ENCODE data around the gene PLOD3.
A peak's percentile ranks its signal among the peaks of the same experiment; 100 is the strongest.

PLOD3 gene

DNA sequence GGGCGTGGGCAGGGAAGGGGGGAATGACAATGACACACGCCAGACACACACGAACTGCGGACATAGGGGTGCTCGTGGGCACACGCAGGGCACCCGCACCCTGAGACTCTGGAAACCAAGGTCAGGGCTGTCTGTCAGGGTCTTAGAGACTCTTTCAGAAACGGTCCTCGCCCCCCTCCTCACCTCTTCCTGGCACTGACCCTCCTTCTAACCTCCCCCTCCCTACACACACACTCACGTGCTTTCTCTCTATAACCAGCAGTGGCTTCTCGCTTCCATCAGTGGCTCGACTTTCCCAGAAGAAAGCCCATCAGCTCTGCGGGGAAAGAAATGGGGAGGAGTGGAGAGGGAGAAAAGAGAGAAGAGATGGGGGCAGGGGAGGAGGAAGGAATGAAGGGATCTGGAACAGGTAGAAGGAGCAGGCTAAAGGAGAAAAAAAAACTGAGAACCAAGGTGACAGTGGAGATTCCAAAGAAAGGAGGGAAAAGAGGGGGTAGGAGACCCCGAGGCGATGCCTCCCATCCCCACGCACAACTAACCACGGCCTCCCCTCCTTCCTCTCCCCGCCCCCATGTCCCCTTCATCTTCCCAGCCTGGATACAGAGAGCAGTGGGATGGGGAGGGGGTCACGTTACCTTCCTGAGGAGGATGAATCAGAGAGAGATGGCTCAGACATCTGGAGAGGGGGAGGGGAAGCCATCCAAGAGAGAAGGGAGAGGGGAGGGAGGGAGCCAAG, 50.3 kb downstream of the PLOD3 start:
- TF ChIP-seq EZH2phosphoT487 (IDR thresholded peaks at IDR 0.05; ENCODE audit: borderline replicate concordance, low read length) (no peak), CTCF (IDR thresholded peaks at IDR 0.05; ENCODE audit: low read depth, low read length, poor library complexity, severe bottlenecking) (no peak)
- H3K4me1 ChIP-seq (ENCODE audit: control insufficient read depth, low read length) = peaks cover 64% of the 10 kb centered on the region
- no peak overlapping the region for H3K27ac ChIP-seq (ENCODE audit: low read depth, low read length)
- 0 out of 2 replicates have a peak overlapping the region, but pooled peaks have one; percentile 6 for H3K4me2 ChIP-seq (ENCODE audit: low read length)
- H3F3A ChIP-seq (ENCODE audit: control insufficient read depth, insufficient read depth) = peaks cover 12% of the 10 kb centered on the region
- H3K4me3 ChIP-seq (ENCODE audit: low read length) = no peak overlapping the region
- H3K36me3 ChIP-seq (ENCODE audit: control insufficient read depth, low read length) = peaks cover under 1% of the 10 kb centered on the region; the same call in 1 of the 2 replicates
- H3K27me3 ChIP-seq (ENCODE audit: control insufficient read depth, low read length) = peaks cover 61% of the 10 kb centered on the region
- H3K79me2 ChIP-seq (ENCODE audit: control insufficient read depth, low read length) = peaks cover 12% of the 10 kb centered on the region
- H3K9me2 ChIP-seq (replicated peaks; ENCODE audit: control insufficient read depth, low read length) = no peaks in the 10 kb centered on the region
- no peaks in the 10 kb centered on the region for H3K9me3 ChIP-seq (ENCODE audit: control insufficient read depth, insufficient read depth, low read length)
- peaks cover 35% of the 10 kb centered on the region for H4K20me1 ChIP-seq (ENCODE audit: control insufficient read depth, insufficient read depth, low read depth, low read length)

DNA sequence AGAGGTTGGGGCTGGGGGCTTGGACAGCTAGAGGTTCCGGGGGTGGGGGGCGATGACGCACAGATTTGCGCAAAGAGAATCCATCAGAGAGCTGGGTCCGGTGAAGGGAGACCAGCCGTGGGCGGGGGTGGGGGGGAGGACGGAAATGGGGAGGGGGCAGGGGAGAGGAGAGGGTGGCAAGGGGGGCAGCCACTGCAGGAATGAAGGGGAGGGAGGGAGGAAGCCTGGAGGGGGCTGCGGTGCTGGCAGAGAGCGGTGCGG, 50.8 kb downstream of the PLOD3 start:
- Histone ChIP-seq H3K4me1 (ENCODE audit: control insufficient read depth, low read length) (peaks cover 63% of the 10 kb centered on the region), H3K9me2 (replicated peaks; ENCODE audit: control insufficient read depth, low read length) (no peaks in the 10 kb centered on the region), H4K20me1 (ENCODE audit: control insufficient read depth, insufficient read depth, low read depth, low read length) (peaks cover 35% of the 10 kb centered on the region), H3K27ac (ENCODE audit: low read depth, low read length) (no peak overlapping the region), H3K4me2 (ENCODE audit: low read length) (no peak overlapping the region), H3K9me3 (ENCODE audit: control insufficient read depth, insufficient read depth, low read length) (no peaks in the 10 kb centered on the region), H3K36me3 (ENCODE audit: control insufficient read depth, low read length) (peaks cover 5% of the 10 kb centered on the region; the same call in 1 of the 2 replicates), H3K27me3 (ENCODE audit: control insufficient read depth, low read length) (peaks cover 56% of the 10 kb centered on the region), H3K79me2 (ENCODE audit: control insufficient read depth, low read length) (peaks cover 12% of the 10 kb centered on the region), H3F3A (ENCODE audit: control insufficient read depth, insufficient read depth) (peaks cover 17% of the 10 kb centered on the region), H3K4me3 (ENCODE audit: low read length) (no peak overlapping the region)
- TF ChIP-seq CTCF (IDR thresholded peaks at IDR 0.05; ENCODE audit: low read depth, low read length, poor library complexity, severe bottlenecking) (no peak), EZH2phosphoT487 (IDR thresholded peaks at IDR 0.05; ENCODE audit: borderline replicate concordance, low read length) (no peak)

DNA sequence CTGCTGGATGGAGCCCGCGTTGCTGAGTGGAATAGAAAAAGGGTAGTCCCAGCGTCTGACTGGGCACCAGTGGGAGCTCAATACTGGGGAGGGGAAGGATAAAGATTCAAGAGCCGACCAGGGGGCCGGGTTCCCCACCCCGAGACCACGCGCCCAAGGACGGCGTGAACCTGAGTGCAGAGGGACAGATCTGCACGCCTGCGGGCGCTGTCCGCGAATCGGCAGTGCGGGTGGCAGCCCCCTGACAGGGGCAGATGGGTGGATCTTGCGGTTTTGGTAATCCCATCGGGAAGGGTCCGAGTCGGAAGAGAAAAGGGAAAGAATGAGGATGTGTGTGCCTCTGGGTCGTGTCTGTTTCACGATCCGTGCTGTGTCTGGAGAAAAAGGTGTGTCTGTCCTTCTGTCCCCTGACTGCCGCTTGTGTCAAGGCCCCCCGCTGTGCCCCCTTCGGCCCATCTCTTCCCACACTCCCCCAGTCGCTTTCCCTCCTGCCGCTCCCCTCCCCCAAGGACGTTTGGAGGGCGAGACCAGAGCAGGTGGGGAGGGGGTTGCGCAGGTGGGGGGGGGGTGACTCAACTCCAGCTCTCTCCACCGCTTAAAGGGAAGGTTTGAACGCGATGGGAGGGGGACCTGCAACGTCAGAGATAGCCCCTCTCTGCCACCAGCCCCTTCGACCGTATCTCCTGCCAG, 51.3 kb downstream of the PLOD3 start:
- H4K20me1 ChIP-seq (ENCODE audit: control insufficient read depth, insufficient read depth, low read depth, low read length) = peaks cover 35% of the 10 kb centered on the region
- peaks cover 12% of the 10 kb centered on the region for H3K79me2 ChIP-seq (ENCODE audit: control insufficient read depth, low read length)
- peak overlapping the region; percentile 72 for H3K4me2 ChIP-seq (ENCODE audit: low read length)
- TF ChIP-seq CTCF (IDR thresholded peaks at IDR 0.05; ENCODE audit: low read depth, low read length, poor library complexity, severe bottlenecking) (no peak), EZH2phosphoT487 (IDR thresholded peaks at IDR 0.05; ENCODE audit: borderline replicate concordance, low read length) (no peak)
- peaks cover 51% of the 10 kb centered on the region for H3K27me3 ChIP-seq (ENCODE audit: control insufficient read depth, low read length)
- H3K9me3 ChIP-seq (ENCODE audit: control insufficient read depth, insufficient read depth, low read length) = no peaks in the 10 kb centered on the region
- peaks cover 20% of the 10 kb centered on the region for H3F3A ChIP-seq (ENCODE audit: control insufficient read depth, insufficient read depth)
- no peak overlapping the region for H3K27ac ChIP-seq (ENCODE audit: low read depth, low read length)
- peaks cover 7% of the 10 kb centered on the region; the same call in 1 of the 2 replicates for H3K36me3 ChIP-seq (ENCODE audit: control insufficient read depth, low read length)
- H3K4me1 ChIP-seq (ENCODE audit: control insufficient read depth, low read length) = peaks cover 63% of the 10 kb centered on the region
- H3K4me3 ChIP-seq (ENCODE audit: low read length) = peak overlapping the region; percentile 40
- no peaks in the 10 kb centered on the region for H3K9me2 ChIP-seq (replicated peaks; ENCODE audit: control insufficient read depth, low read length)

All from DOHH2 (cell line).